Measurements from ENCODE around the gene MACC1. TPM values are rescaled to one million over a fixed set of nuclear protein-coding genes. Genes with fewer than 3 reads are reported as not detected.

MACC1 gene
- total and polyA plus RNA-seq, 9 of the 15 experiments (the other 6 are each of a cell fraction or from before 2014, with no cell fraction given): 5.9 to 30.2 (median 10.4) TPM

- no peak for TF ChIP-seq AFF4 (CRISPR knock-in tag; IDR thresholded peaks at IDR 0.05)
Measured at GRCh38 chr7:20129920-20130319, 87.3 kb downstream of the MACC1 start (continued).

- in situ Hi-C loops (cut with MboI) (no loop called here), intact Hi-C loops (cut with micrococcal nuclease) (no loop called here)
- no peak overlapping the region for H3K4me2 ChIP-seq (ENCODE audit: insufficient read depth, low read length)
- no peak overlapping the region for H3K9ac ChIP-seq (ENCODE audit: insufficient read depth in 1 of 2, low read depth in 2 of 2, low read length in 2 of 2)
- H2AFZ ChIP-seq (ENCODE audit: low read depth, low read length): no peak overlapping the region
- no peaks in the 10 kb centered on the region for H3K9me3 ChIP-seq (replicated peaks; ENCODE audit: control insufficient read depth, insufficient read depth, low read depth, low read length)
- ATAC-seq (no peak), DNase-seq (ENCODE audit: extremely low read depth in 1 of 4, low spot score in 3 of 4) (no peak), FAIRE-seq (no peak)
- no peak overlapping the region for H3K27ac ChIP-seq (ENCODE audit: extremely low read depth, low read depth, low read length)
- no peaks in the 10 kb centered on the region for H3K79me2 ChIP-seq (ENCODE audit: control insufficient read depth, insufficient read depth, low read length)
- H3K4me1 ChIP-seq (replicated peaks in 1 of 2; ENCODE audit: control insufficient read depth in 2 of 2, insufficient read depth in 2 of 2, low read length in 2 of 2): no peaks in the 10 kb centered on the region
- no TSS peak for BruUV-seq (replicated peaks)
- ChIA-PET POLR2A (no interaction called here), CTCF (ENCODE audit: low intra/inter-chr PET ratio) (no interaction called here)
- no peaks in the 10 kb centered on the region for H3K9me1 ChIP-seq (ENCODE audit: control insufficient read depth, insufficient read depth, low read length)
- WGBS (ENCODE audit: insufficient coverage, low coverage, missing lambda C conversion rate): 21% methylated on average over 2 of the region's 2 CpGs
- H3K4me3 ChIP-seq: no peak overlapping the region
- H3K36me3 ChIP-seq (ENCODE audit: control insufficient read depth, insufficient read depth, low read length): no peaks in the 10 kb centered on the region
- no peaks in the 10 kb centered on the region for H3K27me3 ChIP-seq (ENCODE audit: control insufficient read depth in 2 of 2, insufficient read depth in 2 of 2, low read length in 2 of 2)
- no peaks in the 10 kb centered on the region for H4K20me1 ChIP-seq (replicated peaks; ENCODE audit: control insufficient read depth, insufficient read depth, low read length)
- TF ChIP-seq SRSF1 (IDR thresholded peaks at IDR 0.05; ENCODE audit: low read depth, low read length): no peak
- no peak for TF ChIP-seq ZNF217 (CRISPR knock-in tag; IDR thresholded peaks at IDR 0.05)
- no peak for TF ChIP-seq ZNF79 (CRISPR knock-in tag; IDR thresholded peaks at IDR 0.05; ENCODE audit: low read depth)
- TF ChIP-seq RBM15 (IDR thresholded peaks at IDR 0.05; ENCODE audit: insufficient read depth, low read length): no peak
- no peak for TF ChIP-seq ZNF134 (CRISPR knock-in tag; conservative IDR thresholded peaks at IDR 0.05)
- no peak for TF ChIP-seq SAFB2 (IDR thresholded peaks at IDR 0.05; ENCODE audit: borderline replicate concordance, low read depth, low read length, severe bottlenecking)
- TF ChIP-seq PCBP2 (IDR thresholded peaks at IDR 0.05; ENCODE audit: low read depth, low read length, poor library complexity, severe bottlenecking): no peak
- TF ChIP-seq XRCC3 (IDR thresholded peaks at IDR 0.05): no peak
- TF ChIP-seq ZKSCAN8 (CRISPR knock-in tag; IDR thresholded peaks at IDR 0.05): no peak
- TF ChIP-seq MLLT1 (IDR thresholded peaks at IDR 0.05): no peak
- no peak for TF ChIP-seq PRPF4 (IDR thresholded peaks at IDR 0.05; ENCODE audit: insufficient read depth, low read depth, low read length, poor library complexity, severe bottlenecking)
- no peak for TF ChIP-seq TAF1 (IDR thresholded peaks at IDR 0.05; ENCODE audit: control insufficient read depth, extremely low read depth, insufficient read depth, low read length, severe bottlenecking)
- TF ChIP-seq NFRKB (IDR thresholded peaks at IDR 0.05; ENCODE audit: low read depth): no peak
- TF ChIP-seq HDAC2 (IDR thresholded peaks at IDR 0.05): no peak
- TF ChIP-seq PYGO2 (tag; IDR thresholded peaks at IDR 0.05): no peak
- no peak for TF ChIP-seq CBX3 (IDR thresholded peaks at IDR 0.05; ENCODE audit: borderline replicate concordance in 1 of 2, low read length in 2 of 2)
Measured at GRCh38 chr7:20128001-20128400, 89.2 kb downstream of the MACC1 start.
